ENCODE data around the gene GPN1.
"Not testable (repeated sequence)": the region's sequence is repeated elsewhere in the genome, so short reads cannot be mapped to it uniquely, and the experiment has no call there.

GPN1 gene

GRCh38 chr2:27627963-27628766 lies 685 bp upstream of the GPN1 start:
- DNase-seq (ENCODE audit: low read depth), result peak; percentile 92

GRCh38 chr2:27630257-27630656 lies 1.4 kb downstream of the GPN1 start:
- not testable (repeated sequence) for DNase-seq (ENCODE audit: low read depth)

- no peak for DNase-seq (ENCODE audit: low read depth)
Measured at GRCh38 chr2:27634291-27634690, 5.4 kb downstream of the GPN1 start.

GRCh38 chr2:27636766-27637165 lies 7.9 kb downstream of the GPN1 start:
- DNase-seq (ENCODE audit: low read depth), result peak; percentile 48

- DNase-seq (ENCODE audit: low read depth), result peak; percentile 97
Measured at GRCh38 chr2:27638037-27638637, 9.3 kb downstream of the GPN1 start.

GRCh38 chr2:27638709-27639108 lies 9.9 kb downstream of the GPN1 start:
- peak; percentile 88 for DNase-seq (ENCODE audit: low read depth)

- DNase-seq (ENCODE audit: low read depth), result no peak
Measured at GRCh38 chr2:27640722-27641245, 11.9 kb downstream of the GPN1 start.

GRCh38 chr2:27645197-27645596 lies 16.3 kb downstream of the GPN1 start:
- DNase-seq (ENCODE audit: low read depth), result no peak

- DNase-seq (ENCODE audit: low read depth), result no peak
Measured at GRCh38 chr2:27647289-27647688, 18.4 kb downstream of the GPN1 start.

- DNase-seq (ENCODE audit: low read depth), result no peak
Measured at GRCh38 chr2:27647737-27648136, 18.9 kb downstream of the GPN1 start.

- DNase-seq (ENCODE audit: low read depth), result no peak
Measured at GRCh38 chr2:27651056-27651455, 22.2 kb downstream of the GPN1 start.

- no peak for DNase-seq (ENCODE audit: low read depth)
Measured at GRCh38 chr2:27652341-27652740, 23.5 kb downstream of the GPN1 start.

GRCh38 chr2:27652790-27653189 lies 23.9 kb downstream of the GPN1 start:
- no peak for DNase-seq (ENCODE audit: low read depth)

GRCh38 chr2:27653397-27653796 lies 24.5 kb downstream of the GPN1 start:
- peak; percentile 60 for DNase-seq (ENCODE audit: low read depth)

GRCh38 chr2:27655155-27655951 lies 26.5 kb downstream of the GPN1 start:
- peak; percentile 55 for DNase-seq (ENCODE audit: low read depth)

GRCh38 chr2:27661371-27661770 lies 32.5 kb downstream of the GPN1 start:
- no peak for DNase-seq (ENCODE audit: low read depth)

- peak; percentile 91 for DNase-seq (ENCODE audit: low read depth)
Measured at GRCh38 chr2:27663285-27664153, 34.7 kb downstream of the GPN1 start, which contains the start of the genes SLC4A1AP and SUPT7L. Gene SLC4A1AP, plus strand, starts transcription at chr2:27663889. Its CDS starts 26 bp downstream, at chr2:27663915. Gene SUPT7L, minus strand, starts transcription at chr2:27663614. Its CDS starts 1,422 bp downstream, at chr2:27662192.

GRCh38 chr2:27664154-27664574 lies 35.3 kb downstream of the GPN1 start:
- no peak for DNase-seq (ENCODE audit: low read depth)

- no peak for DNase-seq (ENCODE audit: low read depth)
Measured at GRCh38 chr2:27664622-27665363, 35.9 kb downstream of the GPN1 start.

GRCh38 chr2:27667446-27667845 lies 38.6 kb downstream of the GPN1 start:
- no peak for DNase-seq (ENCODE audit: low read depth)

- DNase-seq (ENCODE audit: low read depth), result no peak
Measured at GRCh38 chr2:27671235-27671634, 42.4 kb downstream of the GPN1 start.
